IPS-NIHi7 (cell line): ENCODE data around the gene KIAA1217.

Experiments
- DNase-seq: peaks from one replicate; pipeline ENCODE4 v3.0.0; 2012; ENCODE audit warnings: mixed read lengths; ENCODE audit errors: extremely low spot score

KIAA1217 gene

DNA sequence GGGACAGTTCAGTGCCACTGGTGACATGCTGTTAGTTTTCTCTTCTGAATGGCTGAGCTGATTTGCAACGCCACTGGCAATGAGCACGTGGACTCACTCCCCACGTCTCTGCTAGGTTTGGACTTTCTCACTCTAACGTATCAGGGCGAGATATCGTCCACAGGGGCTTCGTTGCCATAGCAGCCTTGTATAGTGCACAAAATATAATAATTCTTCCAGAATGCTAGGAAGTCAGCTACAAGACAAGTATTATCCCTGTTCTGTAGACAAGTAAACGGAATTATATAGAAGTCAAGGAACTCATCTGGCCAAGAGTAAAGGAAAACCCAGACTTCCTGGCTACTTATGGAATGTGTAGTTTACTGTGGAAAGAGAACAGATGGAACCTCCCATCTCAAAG is 288.0 kb downstream of the KIAA1217 start:
- no peak for DNase-seq

DNA sequence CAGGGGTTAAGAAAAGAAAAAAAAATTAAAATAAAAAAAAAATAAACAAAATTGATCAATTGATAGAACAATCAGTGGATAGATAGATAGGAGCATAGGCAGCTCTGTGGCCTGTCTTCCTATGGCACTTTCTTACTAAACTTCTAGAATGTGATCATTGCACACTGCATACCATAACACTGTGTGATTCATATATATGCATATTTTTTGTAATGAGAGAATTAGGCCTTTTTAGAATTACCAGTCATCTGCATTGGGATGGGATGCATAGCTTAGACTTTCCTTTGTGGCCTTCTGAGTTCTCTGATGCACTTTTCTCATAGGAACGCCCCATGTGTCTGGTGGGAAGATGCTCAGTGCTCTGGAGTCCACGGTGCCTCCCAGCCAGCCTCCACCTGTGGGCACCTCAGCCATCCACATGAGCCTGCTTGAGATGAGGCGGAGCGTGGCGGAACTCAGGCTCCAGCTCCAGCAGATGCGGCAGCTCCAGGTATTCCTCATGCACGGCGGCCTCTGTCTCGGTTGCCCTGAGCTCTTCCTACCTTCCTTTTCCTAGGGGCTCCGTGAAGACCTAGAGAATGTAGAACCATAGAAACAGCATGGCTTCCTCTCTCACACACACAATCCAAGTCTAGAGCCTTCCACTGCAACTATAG is 292.2 kb downstream of the KIAA1217 start:
- DNase-seq: no peak

DNA sequence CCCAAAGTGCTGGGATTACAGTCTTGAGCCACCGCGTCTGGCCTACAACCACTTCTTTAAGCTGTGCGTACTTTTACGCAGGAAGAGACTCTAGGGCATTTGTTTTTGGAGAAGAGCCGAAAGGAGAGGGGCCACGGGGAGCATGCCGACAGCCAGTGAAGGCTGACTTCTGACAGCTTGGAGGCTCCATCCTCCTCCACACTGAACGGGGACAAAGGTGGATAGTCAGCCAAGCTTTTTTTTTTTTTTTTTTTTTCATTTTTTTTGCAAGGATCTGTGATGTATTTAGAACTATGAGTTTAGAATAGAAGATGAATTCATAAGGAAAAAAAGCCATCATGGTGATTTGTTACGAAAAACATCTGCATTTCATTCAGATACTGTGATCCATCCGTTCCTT is 293.1 kb downstream of the KIAA1217 start:
- no peak for DNase-seq

DNA sequence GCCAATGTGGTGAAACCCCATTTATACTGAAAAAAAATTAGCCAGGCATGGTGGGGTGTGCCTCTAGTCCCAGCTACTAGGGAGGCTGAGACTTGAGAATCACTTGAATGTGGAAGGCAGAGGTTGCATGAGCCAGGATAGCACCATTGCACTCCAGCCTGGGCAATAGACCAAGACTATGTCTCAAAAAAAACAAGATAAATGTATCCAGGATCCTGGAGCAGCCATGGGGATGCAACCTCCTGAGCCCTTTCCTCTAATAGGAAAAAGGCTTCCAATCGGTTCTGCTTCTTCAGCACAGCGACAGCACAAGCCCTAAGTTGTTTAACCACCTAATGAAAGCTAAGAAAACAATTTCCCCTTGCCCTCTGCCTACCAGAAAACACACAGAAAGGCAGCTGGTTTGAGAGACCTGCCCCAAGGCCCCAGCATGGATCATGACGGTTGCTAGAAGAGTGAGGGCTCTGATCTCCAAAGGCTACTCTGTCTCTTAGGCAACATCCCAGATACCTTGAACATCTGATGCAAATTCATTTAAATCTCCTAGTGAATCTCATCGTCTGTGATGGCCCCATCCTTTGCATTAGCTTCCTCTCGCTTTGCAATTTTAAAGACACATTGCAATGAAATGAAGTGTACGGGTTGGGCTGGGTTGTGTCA is 294.0 kb downstream of the KIAA1217 start:
- DNase-seq: no peak

DNA sequence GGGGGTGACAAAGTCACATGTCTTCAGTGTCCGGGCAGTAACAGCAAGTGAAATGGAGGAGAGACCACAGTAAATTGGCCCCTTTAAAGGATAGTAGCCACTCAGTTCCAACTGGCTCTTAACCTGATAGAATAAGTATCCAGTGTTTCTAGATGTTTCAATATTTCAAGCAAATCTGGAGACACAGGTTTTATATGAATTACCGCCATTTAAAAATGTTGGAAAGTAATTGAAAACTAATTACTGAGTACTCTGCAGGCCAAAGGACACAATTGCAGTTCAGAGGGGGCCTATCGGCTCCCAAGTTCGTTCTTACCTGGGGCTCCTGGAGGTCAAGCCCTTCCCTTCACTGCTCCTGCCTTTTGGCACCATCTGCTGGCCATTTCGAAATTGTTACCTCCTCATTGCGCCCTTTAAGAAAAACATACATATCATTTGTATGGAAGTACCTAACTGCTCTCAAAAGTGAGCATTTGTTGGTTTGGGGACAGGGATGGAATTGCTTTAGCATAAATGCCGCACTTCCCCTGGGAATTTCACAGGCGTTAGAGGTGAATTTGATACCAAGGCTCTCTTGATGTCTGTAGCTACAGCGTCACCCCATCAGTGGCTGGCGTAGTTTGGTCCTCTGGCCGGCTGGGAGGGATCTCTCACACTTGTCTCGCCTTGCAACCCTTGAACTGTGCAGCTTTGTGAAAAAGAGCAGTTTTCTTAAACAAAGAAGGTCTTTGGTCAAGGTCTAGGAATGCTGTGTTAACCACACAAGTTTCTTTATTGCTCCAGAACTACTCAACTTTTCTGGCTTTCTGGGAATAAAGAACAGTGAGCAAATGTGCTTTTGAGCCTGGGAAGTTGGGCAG is 294.8 kb downstream of the KIAA1217 start:
- peak; percentile 82 for DNase-seq

DNA sequence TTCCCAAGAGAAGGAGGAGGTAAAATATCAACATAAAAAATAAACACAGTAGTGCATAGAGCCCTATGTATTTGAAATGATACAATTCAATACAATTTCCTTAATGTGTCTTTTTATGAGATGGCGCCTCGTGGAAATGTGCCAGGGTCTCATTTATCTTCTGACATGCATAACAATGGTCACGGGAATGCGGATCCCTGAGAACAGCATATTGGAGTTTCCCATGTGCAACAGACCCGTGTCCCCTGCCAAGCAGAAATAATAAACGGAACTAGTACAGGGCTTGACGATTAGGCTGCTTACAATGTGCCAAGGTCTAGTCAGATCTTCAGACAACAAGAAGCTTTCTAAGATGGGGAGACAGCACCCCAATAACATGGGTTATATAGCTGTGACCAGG is 296.8 kb downstream of the KIAA1217 start:
- DNase-seq: no peak

DNA sequence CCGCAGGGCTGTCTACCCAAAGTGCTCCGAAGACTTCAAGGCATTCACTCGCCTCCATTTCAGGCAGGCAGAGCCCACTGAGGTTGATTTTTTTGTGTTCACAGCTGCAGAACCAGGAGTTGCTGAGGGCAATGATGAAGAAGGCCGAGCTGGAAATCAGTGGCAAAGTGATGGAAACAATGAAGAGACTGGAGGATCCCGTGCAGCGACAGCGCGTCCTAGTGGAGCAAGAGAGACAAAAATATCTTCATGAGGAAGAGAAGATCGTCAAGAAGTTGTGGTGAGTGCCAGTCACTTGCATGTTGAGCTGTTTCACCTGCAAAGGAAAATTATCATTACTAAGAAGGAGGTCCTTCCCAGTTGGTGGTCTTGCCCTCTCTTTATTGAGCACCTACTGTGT is 304.2 kb downstream of the KIAA1217 start:
- DNase-seq: peak; percentile 40

DNA sequence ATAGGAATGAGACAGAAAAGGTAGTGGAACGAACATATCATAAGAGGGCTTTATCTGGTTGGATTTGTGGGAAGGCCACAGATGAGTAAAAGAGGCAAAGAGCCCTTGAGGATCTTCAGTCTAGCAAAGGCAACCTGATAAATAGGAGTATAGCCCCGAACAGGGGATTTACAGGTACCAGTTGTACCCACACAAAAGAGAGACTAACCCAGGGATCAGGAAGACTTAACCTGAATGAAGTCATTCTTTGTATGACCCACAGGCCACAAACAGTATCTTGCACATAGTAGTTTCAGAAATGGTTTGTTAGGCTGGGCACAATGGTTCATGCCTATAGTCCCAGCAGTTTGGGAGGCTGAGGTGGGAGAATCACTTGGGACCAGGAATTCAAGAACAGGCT is 306.5 kb downstream of the KIAA1217 start:
- DNase-seq: no peak

DNA sequence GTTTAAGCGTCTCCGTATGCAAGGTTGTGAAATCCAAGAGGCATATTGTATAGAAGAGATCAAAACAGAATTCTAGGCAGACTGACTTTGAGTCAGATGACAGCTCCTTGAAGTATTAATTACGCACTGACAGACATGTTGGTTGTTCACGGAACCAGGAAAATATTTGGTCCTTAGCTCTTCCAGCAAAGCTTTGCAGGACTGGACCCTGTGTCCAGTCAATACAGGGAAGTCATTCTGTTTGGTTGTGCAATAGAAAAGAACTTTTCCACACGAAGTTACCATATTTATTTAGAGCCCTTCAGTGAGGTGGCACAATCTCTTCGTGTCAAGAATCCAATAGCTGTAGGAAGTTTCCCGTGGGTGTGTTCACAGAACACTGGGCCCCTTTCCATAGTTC is 309.5 kb downstream of the KIAA1217 start:
- DNase-seq: no peak

DNA sequence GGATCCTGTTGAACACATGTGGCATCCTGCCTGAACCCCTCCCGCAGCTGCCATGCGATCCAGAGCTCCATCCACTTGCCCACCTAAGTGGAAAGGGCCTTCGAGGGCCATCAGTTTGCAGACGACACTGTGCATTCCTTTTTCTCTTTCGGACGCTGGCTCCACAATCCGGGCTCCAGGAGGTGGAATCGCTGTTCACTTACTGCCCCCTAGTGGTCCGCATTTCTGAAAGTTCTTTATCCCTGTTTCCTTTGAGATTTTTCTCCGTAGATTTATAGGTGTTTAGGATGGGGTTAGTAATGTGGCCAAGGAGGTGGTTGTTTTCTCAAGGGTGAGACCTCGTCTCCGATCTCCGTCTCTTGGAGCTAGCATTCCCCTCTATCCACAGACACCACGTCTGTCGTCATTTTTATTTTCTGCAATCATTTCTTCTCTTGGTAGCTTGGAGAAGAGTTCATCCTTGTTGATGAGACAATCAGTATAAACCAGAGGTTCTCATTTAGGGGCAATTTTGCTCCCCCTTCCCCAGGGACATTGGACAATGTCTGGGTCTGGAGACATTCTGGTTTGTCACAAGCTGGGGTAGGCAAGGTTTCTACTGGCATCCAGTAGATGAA is 310.2 kb downstream of the KIAA1217 start:
- DNase-seq: peak; percentile 79

DNA sequence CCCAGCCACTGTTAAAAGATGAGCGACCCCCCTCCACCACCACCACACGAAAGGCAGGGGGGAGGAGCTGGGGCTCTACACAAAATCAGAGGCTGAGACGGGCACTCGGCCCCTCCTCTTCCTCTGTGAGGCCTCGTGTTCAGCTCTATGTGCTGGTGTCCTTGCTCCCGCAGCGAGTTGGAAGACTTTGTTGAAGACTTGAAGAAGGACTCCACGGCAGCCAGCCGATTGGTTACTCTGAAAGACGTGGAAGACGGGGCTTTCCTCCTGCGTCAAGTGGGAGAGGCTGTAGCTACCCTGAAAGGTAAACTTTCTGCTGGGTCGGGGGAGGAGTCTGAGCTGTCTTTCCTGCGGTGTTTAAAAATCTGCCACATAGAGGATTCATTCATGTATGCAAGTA is 311.0 kb downstream of the KIAA1217 start:
- peak; percentile 27 for DNase-seq

DNA sequence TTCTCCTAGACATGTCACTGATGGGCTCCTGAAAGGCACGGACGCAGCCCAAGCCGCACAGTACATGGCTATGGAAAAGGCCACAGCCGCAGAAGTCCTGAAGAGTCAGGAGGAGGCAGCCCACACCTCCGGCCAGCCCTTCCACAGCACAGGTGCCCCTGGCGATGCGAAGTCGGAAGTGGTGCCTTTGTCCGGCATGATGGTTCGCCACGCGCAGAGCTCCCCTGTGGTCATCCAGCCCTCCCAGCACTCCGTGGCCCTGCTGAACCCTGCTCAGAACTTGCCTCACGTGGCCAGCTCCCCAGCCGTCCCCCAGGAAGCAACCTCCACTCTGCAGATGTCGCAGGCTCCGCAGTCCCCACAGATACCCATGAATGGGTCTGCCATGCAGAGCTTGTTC is 315.4 kb downstream of the KIAA1217 start:
- DNase-seq: no peak

DNA sequence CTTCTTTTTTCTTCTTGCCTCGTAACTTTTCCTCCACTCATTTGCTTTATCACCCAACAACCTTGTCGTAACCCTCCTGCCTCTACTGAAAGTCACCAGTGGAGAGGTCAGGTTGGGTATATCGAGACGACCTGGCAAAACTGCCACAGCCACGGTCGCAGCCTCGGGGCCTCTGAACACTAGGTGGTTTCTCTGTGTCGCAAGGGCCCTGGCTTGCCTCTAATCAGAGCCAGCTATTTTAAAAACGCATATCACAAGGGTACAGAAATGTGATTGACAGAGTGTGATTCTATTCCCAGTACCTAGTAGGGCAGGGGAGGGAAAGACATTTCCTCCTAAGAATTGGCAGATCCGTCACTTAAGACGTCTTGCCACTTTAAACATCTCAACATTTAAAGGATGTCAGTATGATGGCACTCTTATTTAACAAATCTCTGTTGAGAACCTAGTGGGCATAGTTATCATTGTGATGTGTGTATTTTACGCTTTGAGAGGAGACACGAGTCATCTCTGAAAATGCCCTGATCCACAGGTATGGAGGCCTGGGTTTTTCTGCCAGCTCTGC is 317.2 kb downstream of the KIAA1217 start:
- no peak for DNase-seq

DNA sequence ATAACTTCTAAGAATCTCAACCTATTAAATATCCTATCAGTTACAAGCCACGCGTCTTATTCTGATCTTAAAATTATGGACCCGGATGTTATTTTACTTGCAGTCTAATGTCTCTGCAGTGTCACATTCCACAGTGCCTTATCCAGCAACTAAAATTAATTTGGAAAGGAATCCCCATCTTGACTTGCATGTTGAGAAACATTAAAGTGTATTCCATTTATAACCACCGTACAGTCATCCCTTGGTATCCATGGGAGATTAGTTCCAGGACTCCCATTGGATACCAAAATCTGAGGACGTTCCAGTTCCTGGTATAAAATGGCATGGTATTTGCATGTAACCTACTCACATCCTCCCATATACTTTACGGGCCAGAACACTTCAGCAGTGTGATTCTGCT is 320.0 kb downstream of the KIAA1217 start:
- DNase-seq: no peak

DNA sequence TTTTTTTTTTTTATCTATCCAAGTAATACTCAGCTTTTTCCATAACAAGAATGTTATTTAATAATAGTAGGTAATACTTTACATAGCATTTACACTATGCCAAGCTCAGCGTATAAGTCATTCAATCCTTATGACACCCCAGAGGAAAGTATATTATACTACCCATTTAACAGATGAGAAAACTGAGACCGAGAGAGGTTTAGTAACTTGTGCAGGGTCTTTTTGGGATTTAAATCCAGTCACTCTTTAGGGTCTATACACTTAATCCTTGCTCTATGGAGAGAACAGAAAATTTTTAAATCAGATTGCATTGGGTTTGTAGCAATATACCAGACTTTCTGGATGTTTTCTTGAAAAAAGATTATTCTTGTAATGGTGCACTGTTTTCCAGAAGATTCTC is 322.5 kb downstream of the KIAA1217 start:
- DNase-seq: no peak

DNA sequence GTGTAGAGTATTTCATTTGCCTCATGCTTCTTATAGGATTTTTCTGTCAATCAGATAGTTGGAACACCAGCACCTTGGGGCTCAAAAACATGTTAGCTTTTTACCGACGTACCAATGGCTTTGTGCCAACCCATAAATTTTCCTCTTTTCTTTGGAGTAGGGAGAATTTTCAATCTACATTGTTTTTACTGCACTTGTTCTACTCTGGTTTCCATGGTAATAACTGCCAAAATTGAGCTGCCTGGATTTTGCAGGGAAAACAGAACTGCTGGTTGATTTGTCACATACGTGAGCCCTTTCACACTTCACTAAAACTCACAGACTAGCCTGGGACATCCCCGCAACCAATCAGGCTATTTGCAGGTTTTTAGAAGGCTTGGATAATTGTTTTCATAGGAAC is 325.0 kb downstream of the KIAA1217 start:
- DNase-seq: no peak

DNA sequence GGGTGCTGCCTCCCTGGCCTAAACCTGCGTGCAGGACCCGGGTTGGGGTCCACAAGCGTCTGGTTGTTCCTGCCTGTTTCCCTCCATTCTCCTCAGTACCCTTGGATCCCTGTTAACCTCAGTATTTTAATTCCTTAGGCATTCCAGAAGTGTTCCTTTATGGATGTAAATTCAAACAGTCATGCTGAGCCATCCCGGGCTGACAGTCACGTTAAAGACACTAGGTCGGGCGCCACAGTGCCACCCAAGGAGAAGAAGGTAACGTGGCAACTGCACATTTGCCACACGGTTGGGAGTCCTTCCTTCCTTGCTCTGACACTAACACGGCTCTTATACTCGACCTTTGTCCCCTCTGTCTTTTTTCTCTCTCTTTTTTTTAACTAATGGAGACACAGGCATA is 327.7 kb downstream of the KIAA1217 start:
- no peak for DNase-seq

DNA sequence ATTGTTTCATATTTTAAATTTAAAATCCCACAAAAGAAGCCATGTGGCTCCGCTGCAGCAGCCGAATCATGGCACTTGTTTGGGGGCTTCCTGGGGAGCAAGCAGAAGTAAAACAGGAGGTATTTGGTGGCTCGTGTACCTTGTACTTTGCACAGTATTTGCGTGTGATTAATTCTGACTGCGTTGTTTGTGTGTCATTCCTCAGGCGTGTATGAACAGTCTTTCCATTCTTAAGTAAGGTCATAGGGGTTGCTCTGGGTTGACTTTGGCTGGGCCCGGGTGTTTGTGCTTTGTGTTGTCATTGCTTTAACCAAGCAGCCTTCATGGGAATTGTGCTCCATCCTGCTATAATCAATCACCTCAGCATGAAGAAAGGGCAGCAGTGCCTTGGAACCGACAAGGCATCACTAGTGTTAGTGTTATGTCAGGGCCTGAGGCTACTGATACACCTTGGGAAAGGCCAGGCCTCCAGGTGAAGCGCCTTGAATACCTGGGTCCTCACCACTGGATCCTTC is 332.4 kb downstream of the KIAA1217 start:
- no peak for DNase-seq

DNA sequence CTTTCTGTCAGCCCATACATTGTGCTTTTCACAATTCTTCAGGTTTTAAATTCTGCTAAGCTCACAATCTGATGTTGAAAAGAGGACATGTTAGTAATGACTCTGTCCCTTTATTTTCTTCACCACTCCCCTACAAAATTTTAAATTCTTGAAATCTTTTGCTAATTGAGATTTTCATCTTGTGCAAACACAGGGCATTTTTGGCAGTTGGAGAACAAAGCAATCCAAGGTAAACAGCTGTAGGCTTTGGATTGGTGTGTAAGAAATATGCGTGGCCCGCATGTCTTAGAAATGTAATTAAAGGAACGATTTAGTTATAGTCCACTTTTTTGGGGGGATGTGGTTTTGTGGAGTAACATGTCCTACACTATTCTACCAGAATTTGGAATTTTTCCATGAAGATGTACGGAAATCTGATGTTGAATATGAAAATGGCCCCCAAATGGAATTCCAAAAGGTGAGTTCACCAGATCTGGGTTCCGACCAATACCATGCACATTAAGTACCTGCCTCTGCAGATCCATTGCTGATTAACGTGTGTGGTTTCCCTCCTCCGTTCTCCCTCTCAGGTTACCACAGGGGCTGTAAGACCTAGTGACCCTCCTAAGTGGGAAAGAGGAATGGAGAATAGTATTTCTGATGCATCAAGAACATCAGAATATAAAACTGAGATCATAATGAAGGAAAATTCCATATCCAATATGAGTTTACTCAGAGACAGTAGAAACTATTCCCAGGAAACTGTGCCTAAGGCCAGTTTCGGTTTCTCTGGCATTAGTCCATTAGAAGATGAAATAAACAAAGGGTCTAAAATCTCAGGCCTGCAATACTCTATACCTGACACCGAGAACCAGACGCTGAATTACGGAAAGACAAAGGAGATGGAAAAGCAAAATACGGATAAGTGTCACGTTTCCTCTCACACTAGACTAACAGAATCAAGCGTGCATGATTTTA is 333.7 kb downstream of the KIAA1217 start:
- DNase-seq: no peak

DNA sequence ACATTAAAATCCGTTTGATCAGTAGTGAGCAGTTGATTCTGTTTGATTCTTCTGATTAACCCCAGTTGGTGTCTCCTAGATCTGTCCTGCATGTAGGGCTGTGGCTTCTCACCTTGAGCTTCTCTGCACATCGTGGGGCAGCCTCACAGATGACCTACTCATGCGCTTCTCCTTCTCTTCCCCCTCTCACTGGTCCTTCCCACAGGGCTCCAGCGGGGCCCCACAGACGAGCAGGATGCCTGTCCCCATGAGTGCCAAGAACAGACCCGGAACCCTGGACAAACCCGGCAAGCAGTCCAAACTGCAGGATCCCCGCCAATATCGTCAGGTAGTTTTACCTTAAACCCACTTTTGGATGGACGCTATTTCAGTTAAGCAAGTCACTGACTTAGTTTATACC is 335.8 kb downstream of the KIAA1217 start:
- no peak for DNase-seq

DNA sequence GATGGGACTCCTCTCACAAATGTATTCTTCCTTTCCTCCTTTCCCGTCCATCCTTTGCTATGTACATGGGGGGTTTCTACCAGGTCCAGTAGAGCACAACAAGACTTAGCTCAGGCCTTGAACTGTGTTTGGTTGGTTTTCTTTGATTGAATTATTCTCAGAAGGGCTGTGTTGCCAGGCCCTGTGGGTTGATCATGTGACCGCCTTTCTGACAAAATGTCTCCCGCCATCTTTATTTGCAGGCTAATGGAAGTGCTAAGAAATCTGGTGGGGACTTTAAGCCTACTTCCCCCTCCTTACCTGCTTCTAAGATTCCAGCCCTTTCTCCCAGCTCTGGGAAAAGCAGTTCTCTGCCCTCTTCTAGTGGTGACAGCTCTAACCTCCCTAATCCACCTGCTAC is 336.6 kb downstream of the KIAA1217 start:
- DNase-seq: no peak
